H1 (cell line): Measurements from ENCODE around the gene ZSWIM9. TPM values are rescaled to one million over a fixed set of nuclear protein-coding genes. Genes with fewer than 3 reads are reported as not detected.

ENCODE experiments used
- CTBP2 ChIP-seq: IDR thresholded peaks from 2 replicates; pipeline ENCODE4 v1.7.0; 2011; ENCODE audit warnings: borderline replicate concordance, mild to moderate bottlenecking, moderate library complexity, mixed read lengths, low read length; ENCODE audit not compliant: insufficient read depth, insufficient read length
- GABPA ChIP-seq: IDR thresholded peaks from 2 replicates; pipeline ENCODE4 v1.6.1; 2011; ENCODE audit warnings: mild to moderate bottlenecking, low read length, moderate library complexity, borderline replicate concordance; ENCODE audit not compliant: insufficient read depth
- KDM1A ChIP-seq: fragments of 200-600, 300-600 bp; sonication (generic); IDR thresholded peaks from 2 replicates; pipeline ENCODE4 v1.7.1; 2016; ENCODE audit warnings: mild to moderate bottlenecking, low read length, borderline replicate concordance
- KDM4A ChIP-seq: IDR thresholded peaks from one replicate; pipeline ENCODE4 v1.7.1; 2012; ENCODE audit warnings: low read depth, mild to moderate bottlenecking, moderate library complexity, low read length, inconsistent platforms; ENCODE audit not compliant: severe bottlenecking
- SIN3A ChIP-seq, 2 experiments: IDR thresholded peaks in 1 of 2; conservative IDR thresholded peaks in 1 of 2; 2 replicates each; pipeline ENCODE4 v1.6.1; 2011 to 2012; ENCODE audit warnings: low read length in 2 of 2, improper control_type of control experiment in 1 of 2, low read depth in 1 of 2, mild to moderate bottlenecking in 1 of 2
- SIX5 ChIP-seq: IDR thresholded peaks from 2 replicates; pipeline ENCODE4 v1.6.1; 2011; ENCODE audit warnings: mild to moderate bottlenecking, low read depth, low read length
- polyA plus RNA-seq, 7 experiments: library from polyadenylated mRNA; depleted of rRNA in 3 of 7; stranded (reverse) in 5 of 7; unstranded in 2 of 7; fragments of >200 nt in 5 of 7; fragments of 200-250 nt in 2 of 7; gene quantifications; 1 replicate in 5 of 7; 2 replicates in 1 of 7; 4 replicates in 1 of 7; pipeline versions ENCODE4 v1.2.1 to v1.2.3, GENCODE V29; 2011 to 2013; ENCODE audit warnings: missing spikeins in 2 of 7, mixed read lengths in 2 of 7
- total RNA-seq: library from RNA; stranded (reverse); fragmentation: NEBNext Ultra II Directional; extraction: Animal tissue kit (Norgen Biotek cat#: 25700); gene quantifications from 2 replicates; pipeline ENCODE4 v1.2.1, GENCODE V29; 2021
- TF ChIP-seq, protein P1 (sequence below): IDR thresholded peaks from 2 replicates; pipeline ENCODE4 v1.6.1; 2012; ENCODE audit warnings: inconsistent platforms
- TF ChIP-seq, protein P2 (sequence below): IDR thresholded peaks from 2 replicates; pipeline ENCODE4 v1.6.1; 2011; ENCODE audit warnings: low read depth, mild to moderate bottlenecking, low read length; ENCODE audit not compliant: insufficient read depth

Gene ZSWIM9
- total and polyA plus RNA-seq, 2 of the 8 experiments (the other 6 are each of a cell fraction or from before 2014, with no cell fraction given), result 1.5 to 10.4 TPM

- TF ChIP-seq, protein P1, sequence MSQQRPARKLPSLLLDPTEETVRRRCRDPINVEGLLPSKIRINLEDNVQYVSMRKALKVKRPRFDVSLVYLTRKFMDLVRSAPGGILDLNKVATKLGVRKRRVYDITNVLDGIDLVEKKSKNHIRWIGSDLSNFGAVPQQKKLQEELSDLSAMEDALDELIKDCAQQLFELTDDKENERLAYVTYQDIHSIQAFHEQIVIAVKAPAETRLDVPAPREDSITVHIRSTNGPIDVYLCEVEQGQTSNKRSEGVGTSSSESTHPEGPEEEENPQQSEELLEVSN, result no peak
- TF ChIP-seq KDM4A (no peak), KDM1A (no peak), GABPA (no peak), SIX5 (no peak), SIN3A (conservative IDR thresholded peaks at IDR 0.05 in 1 of 2, IDR thresholded peaks at IDR 0.05 in 1 of 2; ENCODE audit: low read depth in 1 of 2, low read length in 2 of 2) (no peak), CTBP2 (no peak)
- TF ChIP-seq, protein P2, sequence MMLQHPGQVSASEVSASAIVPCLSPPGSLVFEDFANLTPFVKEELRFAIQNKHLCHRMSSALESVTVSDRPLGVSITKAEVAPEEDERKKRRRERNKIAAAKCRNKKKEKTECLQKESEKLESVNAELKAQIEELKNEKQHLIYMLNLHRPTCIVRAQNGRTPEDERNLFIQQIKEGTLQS, result no peak
Measured at GRCh38 chr19:48154003-48154402, 16.5 kb upstream of the ZSWIM9 start (continued).
